ENCODE data around the gene YPEL3.

YPEL3 gene

DNA sequence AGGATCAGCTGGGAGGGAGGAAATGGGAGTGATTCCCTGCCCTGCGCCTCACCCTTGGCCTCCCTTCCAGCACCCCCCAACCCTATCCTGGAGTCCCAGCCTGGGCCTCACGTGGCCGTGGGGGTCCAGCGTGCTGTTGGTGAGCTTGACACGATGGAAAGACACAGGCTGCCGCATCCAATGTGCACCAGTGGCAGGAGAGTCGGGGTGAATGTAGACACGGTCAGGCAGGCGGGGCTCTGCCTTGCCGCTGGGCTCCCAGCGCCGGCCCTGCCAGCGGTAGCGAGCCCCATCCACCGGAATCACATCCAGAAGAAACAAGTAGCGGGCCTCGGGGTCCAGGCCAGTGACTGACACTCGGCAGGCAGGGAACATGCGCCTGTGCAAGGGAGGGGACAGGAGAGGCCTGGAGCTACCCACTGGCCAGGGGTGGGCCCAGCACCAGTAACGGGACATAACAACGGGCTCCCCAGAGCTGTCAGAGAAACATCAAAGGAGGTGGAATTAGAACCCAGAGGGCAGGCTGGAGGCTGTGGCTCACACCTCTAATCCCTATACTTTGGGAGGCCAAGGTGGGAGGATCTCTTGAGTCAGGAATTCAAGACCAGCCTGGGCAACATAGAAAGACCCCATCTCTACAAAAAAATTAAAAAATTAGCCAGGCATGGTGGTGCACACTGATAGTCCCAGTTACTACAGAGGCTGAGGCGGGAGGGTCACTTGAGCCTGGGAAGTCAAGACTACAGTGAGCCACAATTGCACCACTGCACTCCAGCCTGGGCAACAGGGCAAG, 7.0 kb downstream of the YPEL3 start:
- DNase-seq = no peak

GRCh38 chr16:30088237-30088831, 7.7 kb downstream of the YPEL3 start:
- no peak for DNase-seq

DNA sequence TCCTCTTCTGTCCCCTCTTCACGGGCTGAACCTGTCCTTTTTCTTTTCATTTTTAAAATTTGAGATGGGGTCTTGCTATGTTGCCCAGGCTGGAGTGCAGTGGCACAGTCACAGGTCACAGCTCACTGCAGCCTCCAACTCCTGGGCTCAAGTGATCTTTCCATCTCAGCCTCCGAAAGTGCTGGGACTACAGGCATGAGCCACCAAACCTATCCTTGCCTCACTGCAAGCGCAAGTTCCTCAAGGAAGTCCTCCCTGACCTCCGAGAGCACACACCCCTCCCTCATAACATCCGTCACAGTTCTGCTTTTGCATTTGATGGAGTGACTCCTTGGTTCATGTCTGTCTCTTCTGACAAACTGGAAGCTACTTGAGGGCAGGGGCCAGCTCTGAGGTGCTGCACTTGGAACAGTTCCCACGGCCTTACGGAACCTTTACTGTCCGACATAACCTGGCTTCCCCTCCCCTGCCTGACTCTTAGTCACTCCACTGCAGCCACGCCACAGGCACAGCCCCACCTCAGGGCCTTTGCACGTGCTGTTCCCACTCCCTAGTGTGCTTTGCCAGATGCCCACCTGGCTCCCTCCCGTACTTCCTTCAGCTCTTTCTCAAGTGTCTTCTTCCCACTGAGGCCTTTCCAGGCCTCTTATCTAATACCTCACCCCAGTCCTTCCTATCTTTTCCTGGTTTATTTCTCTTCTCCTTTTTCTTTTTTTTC, 8.7 kb downstream of the YPEL3 start:
- DNase-seq = no peak

- no peak for DNase-seq
Measured at GRCh38 chr16:30086291-30087140, 9.5 kb downstream of the YPEL3 start.

DNA sequence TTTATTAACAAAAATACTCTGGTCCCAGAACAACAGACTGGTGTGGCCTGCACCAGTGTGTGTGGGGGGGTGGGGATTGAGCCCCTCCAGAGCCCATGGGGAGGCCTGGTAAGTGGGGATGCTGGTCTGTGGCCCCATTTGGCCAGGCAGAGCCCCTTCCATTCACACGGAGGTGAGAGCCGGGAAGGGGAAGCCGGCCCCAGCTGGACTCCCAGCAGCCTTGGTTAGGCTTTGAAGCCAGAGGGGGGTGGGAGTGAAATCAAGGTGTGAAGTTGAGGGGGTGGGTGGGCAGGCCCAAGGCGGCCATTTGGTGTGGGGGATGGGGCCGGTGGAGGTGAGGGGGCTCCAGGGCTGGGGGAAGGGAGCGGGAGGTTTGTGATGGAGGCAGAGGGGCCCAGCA, 10.2 kb downstream of the YPEL3 start:
- DNase-seq = no peak

- no peak for DNase-seq
Measured at GRCh38 chr16:30085247-30085646, 10.8 kb downstream of the YPEL3 start.

DNA sequence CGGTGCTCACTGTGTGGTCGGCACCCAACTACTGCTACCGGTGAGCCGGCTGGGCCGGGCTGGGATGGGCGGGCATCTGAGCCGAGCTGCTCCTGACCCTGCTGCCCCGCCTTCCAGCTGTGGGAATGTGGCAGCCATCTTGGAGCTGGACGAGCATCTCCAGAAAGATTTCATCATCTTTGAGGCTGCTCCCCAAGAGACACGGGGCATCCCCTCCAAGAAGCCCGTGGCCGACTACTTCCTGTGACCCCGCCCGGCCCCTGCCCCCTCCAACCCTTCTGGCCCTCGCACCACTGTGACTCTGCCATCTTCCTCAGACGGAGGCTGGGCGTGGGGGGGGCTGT, 11.2 kb downstream of the YPEL3 start:
- DNase-seq = no peak

DNA sequence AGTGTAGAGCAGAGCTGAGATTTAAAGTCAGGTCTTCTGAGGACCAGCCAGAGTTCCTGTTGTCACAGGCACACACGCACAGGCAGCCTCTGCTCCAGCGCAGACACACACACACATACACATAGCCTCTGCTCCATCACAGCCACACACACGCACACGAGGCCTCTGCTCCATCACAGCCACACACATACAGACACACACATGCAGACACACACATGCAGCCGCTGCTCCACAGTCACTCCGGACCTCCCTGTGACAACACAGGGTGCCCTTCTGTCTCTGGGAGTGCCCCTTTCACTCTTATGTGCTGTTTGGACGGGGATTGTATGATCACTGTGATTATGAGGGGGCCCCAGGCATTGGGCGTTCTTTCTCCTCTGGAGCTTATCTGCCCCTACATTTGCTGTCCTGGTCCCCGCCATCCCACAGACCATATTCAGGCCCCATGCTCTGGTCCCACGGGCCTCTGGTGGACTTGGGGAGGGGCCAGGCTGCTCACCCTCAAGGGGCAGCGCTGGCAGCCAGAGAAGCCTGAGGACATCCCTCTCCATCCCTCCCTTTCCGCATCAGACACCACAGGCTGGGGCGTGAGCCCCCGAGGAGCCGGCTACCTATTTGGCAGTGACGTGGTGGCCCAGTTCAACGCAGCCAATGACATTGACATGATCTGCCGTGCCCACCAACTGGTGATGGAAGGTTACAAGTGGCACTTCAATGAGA, 11.8 kb downstream of the YPEL3 start:
- no peak for DNase-seq

DNA sequence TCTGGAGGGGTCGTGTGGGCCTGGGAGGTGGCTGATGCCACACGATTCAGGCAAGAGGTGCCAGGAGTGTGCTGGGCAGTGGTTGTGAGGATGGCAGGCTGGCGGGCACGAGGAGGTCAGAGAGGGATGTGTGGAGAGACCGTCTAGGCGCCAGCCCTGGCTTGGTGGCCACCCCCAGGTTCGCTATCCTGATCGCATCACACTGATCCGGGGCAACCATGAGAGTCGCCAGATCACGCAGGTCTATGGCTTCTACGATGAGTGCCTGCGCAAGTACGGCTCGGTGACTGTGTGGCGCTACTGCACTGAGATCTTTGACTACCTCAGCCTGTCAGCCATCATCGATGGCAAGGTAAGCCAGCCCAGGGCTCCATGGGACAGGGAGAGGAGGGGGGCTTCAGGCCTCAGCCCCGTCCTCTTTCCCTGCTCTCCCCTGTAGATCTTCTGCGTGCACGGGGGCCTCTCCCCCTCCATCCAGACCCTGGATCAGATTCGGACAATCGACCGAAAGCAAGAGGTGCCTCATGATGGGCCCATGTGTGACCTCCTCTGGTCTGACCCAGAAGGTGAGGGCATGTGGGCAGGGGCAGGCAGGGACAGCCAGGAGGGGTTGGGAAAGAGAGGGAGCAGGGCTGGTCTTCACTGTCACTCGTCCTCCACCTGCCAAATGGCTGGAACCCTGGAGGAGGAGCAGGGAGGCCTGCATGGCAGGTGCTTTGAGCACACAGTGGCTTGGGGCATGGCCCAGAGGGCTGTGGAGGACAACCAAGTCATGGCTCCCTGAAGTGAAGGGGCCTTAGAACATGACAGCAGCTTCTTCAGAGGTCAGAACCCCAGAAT, 12.6 kb downstream of the YPEL3 start:
- no peak for DNase-seq

GRCh38 chr16:30082545-30083090, 13.4 kb downstream of the YPEL3 start:
- DNase-seq = no peak

DNA sequence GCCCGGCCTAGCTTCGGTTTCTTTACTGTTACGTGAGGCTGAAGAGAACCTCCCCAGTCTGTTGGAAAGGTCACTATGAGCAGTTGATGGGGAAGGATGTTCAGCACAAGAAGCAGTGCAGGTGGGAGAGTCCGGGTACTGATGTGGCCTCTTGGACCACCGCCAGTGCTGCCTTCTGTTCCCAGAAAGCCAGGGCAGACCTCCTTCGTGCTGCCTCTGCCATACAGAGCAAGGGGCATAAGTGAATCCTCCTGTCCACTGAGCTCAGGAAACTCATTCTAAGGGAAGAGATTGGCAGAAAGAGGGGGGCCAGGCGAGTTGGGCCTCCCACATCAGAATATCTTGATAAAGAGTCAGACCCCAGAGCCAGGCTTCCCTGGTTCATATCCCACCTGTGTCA, 16.5 kb downstream of the YPEL3 start:
- no peak for DNase-seq

GRCh38 chr16:30078744-30079143, 17.3 kb downstream of the YPEL3 start:
- no peak for DNase-seq

- no peak for DNase-seq
Measured at GRCh38 chr16:30077656-30078055, 18.4 kb downstream of the YPEL3 start.

DNA sequence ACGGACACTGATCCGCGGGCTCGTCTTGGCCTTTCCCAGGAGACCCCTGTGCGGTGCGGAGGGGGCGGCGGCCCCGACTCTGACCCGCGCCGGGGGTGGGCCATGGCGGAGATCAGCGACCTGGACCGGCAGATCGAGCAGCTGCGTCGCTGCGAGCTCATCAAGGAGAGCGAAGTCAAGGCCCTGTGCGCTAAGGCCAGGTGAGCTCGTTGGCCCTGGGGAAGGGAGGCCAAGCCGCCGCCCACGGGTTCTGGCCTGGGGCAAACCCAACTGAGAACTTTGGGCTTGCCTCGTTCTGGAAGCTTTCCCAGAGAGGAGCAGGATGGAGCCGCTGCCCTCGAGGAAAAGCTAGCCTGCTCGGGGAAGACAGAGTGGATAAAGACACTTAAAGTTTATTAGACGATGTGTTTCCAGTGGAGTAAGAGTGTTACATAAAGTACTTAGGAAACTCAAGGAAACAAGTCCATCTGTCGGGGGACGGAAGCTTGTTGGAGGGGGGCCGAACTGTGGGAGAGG, 19.7 kb downstream of the YPEL3 start:
- DNase-seq = no peak

DNA sequence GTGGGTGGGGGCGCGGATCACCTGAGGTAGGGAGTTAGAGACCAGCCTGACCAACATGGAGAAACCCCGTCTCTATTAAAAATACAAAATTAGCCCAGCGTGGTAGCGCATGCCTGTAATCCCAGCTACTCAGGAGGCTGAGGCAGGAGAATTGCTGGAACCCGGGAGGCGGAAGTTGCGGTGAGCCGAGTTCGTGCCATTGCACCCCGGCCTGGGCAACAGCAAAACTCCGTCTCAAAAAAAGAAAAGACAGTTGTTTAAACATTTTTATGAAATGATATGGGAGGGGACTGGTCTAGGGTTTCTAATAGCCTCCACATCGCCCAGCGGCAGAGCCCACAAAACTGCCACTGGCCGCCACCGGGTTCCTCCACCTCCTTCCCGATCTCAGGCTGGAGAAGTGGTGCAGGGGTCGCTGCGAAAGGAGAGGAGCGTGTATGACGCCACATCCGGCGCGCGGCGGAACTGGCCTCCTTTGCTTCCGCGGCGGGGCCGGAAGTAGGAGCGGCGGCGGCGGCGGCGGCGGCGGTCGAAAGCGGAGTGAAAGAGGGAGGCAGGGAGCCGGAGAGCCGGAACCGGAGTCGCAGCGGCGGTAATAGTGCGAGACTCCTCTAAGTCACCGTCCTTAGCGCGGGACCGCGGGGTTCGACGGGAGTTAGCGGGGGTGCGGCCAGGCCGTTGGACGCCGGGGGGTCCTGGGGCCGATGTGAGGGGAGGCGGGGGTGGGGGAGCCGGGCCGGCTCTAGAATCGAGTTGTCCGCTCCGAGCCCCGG, 20.3 kb downstream of the YPEL3 start, which contains the start of gene PPP4C:
Gene PPP4C (plus strand): TSS at position 492 of the 773 bp plus-strand sequence. CDS start 384 bp downstream, outside the sequence.
- peak; percentile 80 for DNase-seq

DNA sequence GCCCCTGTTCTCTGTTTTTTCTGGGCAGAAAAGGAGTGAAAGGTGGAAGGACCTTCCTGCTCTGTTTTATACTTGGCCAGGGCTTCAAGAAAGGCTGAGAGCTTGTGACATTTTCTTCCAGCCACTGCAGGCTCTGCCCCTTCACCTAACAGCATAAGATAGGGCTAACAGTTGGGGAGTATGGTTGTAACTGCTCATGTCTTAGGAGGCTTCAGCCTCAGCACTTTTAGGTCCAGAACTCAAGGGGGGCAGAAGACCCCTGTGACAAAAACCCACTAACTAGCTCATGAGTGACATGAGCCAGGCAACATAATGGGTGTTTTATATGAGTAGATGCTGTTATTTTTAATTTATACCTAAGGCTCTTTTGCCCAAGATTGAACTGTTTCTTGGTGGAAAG, 25.5 kb downstream of the YPEL3 start:
- DNase-seq = no peak

DNA sequence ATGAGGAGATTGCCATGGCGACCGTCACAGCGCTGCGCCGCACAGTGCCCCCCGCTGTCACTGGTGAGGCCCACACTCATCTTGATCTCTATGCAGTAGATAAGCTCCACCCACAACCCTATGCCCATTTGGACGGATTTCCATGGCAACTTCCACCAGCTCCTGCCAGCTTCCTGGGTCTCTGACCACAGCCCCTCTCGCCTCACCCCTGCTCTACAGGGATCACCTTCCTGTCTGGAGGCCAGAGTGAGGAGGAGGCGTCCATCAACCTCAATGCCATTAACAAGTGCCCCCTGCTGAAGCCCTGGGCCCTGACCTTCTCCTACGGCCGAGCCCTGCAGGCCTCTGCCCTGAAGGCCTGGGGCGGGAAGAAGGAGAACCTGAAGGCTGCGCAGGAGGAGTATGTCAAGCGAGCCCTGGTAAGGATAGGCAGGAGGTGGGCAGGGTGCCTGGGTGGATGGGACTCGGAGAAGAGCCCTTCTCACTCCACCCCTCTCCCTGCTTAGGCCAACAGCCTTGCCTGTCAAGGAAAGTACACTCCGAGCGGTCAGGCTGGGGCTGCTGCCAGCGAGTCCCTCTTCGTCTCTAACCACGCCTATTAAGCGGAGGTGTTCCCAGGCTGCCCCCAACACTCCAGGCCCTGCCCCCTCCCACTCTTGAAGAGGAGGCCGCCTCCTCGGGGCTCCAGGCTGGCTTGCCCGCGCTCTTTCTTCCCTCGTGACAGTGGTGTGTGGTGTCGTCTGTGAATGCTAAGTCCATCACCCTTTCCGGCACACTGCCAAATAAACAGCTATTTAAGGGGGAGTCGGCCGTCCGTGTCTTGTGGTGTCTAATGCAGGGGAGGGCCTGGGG, 26.2 kb downstream of the YPEL3 start:
- no peak for DNase-seq

- peak; percentile 52 for DNase-seq
Measured at GRCh38 chr16:30068750-30069610, 27.0 kb downstream of the YPEL3 start.
